Activated T-cell treated with anti-CD3 and anti-CD28 coated beads, Interleukin-2, amount 50 U/mL, for 4 hours (primary cell): ENCODE measurements around the gene CD7. TPM values are rescaled to one million over a fixed set of nuclear protein-coding genes. Genes with fewer than 3 reads are reported as not detected.
A peak's percentile ranks its signal among the peaks of the same experiment; 100 is the strongest.
"Not testable (repeated sequence)": the region's sequence is repeated elsewhere in the genome, so short reads cannot be mapped to it uniquely, and the experiment has no call there.

Source experiments
- ATAC-seq, 2 donors: fragments of 200-7000 bp; cut with Tn5 transposase; one replicate each; pipeline ENCODE4 v1.10.0; 2021
- DNase-seq: peaks from one replicate; pipeline ENCODE4 v3.0.0-alpha.2; 2020
- H3K27me3 Mint-ChIP-seq: one replicate; pipeline ENCODE4 v1.8.0; 2021; ENCODE audit warnings: low read depth, mixed read lengths
- H3K36me3 Mint-ChIP-seq: one replicate; pipeline ENCODE4 v1.8.0; 2022; ENCODE audit warnings: mixed read lengths; ENCODE audit not compliant: insufficient read depth
- H3K4me1 Mint-ChIP-seq: one replicate; pipeline ENCODE4 v1.8.0; 2021; ENCODE audit warnings: low read depth, mixed read lengths
- H3K4me3 Mint-ChIP-seq: one replicate; pipeline ENCODE4 v1.8.0; 2021; ENCODE audit warnings: mild to moderate bottlenecking, moderate library complexity, mixed read lengths
- H3K9me3 Mint-ChIP-seq: one replicate; pipeline ENCODE4 v1.8.0; 2021; ENCODE audit warnings: mixed read lengths
- total RNA-seq, 3 donors: library from RNA; stranded (reverse); gene quantifications; one replicate each; pipeline ENCODE4 v1.2.1, GENCODE V29; 2021

CD7 gene
- total RNA-seq, 3 donors from 2014 or later, result 256 to 382 (median 364) TPM

GRCh38 chr17:82351254-82351712, 33.9 kb upstream of the CD7 start:
- Mint-ChIP-seq H3K27me3 (peaks cover 8% of the 10 kb centered on the region), H3K4me1 (peaks cover 5% of the 10 kb centered on the region), H3K4me3 (no peak overlapping the region), H3K36me3 (no peaks in the 10 kb centered on the region), H3K9me3 (no peaks in the 10 kb centered on the region)
- no peak for ATAC-seq
- DNase-seq, result no peak

DNA sequence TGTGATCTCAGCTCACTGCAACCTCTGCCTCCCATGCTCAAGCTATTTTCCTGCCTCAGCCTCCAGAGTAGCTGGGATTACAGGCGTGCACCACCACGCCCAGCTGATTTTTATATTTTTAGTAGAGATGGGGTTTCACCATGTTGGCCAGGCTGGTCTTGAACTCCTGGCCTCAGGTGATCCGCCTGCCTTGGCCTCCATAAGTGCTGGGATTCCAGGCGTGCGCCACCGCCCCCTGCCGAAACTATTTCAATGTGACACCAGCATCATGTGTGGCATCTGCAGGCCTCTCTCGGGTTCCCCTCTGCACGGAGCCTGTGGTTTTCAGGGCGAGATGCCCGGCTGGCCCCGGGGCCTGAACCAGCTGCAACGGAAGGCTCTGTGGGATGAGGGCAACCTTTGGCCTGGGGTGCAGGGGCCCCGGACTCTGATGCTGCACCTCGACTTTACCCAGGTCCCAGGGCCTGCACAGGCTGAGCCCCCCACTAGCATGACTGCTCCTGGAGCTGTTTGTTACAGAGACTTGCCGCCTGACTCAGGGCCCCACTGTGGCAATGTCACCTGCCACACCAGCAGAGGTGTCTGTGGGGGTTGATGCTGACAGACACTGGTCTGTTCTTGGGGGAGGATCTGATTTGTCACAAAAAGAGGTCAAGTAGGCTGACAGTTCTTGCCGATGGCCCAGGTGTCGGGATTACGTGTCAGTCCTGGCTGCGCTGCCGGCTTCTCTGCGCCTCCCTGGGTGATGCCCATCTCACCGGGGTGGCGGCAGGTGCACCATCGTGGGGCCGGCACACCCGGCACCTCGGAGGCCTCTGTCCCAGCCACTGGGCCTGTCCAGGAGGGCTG, 33.0 kb upstream of the CD7 start:
- H3K4me3 Mint-ChIP-seq, result no peak overlapping the region
- no peaks in the 10 kb centered on the region for H3K36me3 Mint-ChIP-seq
- DNase-seq (no peak), ATAC-seq (peak in 1 of 2 donors; percentile 58)
- peaks cover 6% of the 10 kb centered on the region for H3K4me1 Mint-ChIP-seq
- H3K9me3 Mint-ChIP-seq, result no peaks in the 10 kb centered on the region
- H3K27me3 Mint-ChIP-seq, result peaks cover 6% of the 10 kb centered on the region

DNA sequence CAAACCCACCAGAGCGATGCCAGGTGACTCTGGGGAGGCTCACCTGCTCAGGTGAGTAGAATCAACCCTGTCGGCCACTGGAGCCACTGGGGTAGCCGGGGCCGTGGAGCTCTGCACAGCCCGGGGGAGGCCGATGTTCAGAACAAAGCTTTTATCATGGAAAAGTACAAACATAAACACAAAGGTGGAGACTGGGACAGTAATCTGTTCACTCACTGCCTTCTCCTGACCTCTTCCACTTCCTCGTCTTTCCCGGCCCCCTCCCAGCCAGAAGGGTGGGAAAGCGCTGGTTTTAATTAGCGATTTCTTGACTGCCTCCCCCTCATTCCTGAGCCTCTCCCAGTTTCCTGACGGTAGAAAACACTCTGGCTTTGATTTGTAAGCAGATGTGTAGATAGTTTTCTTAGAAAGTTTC, 31.9 kb upstream of the CD7 start:
- H3K4me1 Mint-ChIP-seq, result peaks cover 6% of the 10 kb centered on the region
- no peaks in the 10 kb centered on the region for H3K9me3 Mint-ChIP-seq
- H3K27me3 Mint-ChIP-seq, result peaks cover 1% of the 10 kb centered on the region

GRCh38 chr17:82348866-82349265, 31.5 kb upstream of the CD7 start:
- no peaks in the 10 kb centered on the region for H3K36me3 Mint-ChIP-seq
- no peaks in the 10 kb centered on the region for H3K9me3 Mint-ChIP-seq
- H3K4me3 Mint-ChIP-seq, result no peak overlapping the region

More for the DNA sequence above, 31.9 kb upstream of the CD7 start:
- H3K36me3 Mint-ChIP-seq, result no peaks in the 10 kb centered on the region
- no peak for ATAC-seq
- DNase-seq, result no peak
- H3K4me3 Mint-ChIP-seq, result no peak overlapping the region

GRCh38 chr17:82348434-82348833, 31.0 kb upstream of the CD7 start:
- no peaks in the 10 kb centered on the region for H3K9me3 Mint-ChIP-seq

More at GRCh38 chr17:82348866-82349265, 31.5 kb upstream of the CD7 start:
- peaks cover 1% of the 10 kb centered on the region for H3K27me3 Mint-ChIP-seq
- peaks cover 6% of the 10 kb centered on the region for H3K4me1 Mint-ChIP-seq
- ATAC-seq (no peak), DNase-seq (no peak)

GRCh38 chr17:82347994-82348393, 30.6 kb upstream of the CD7 start:
- not testable (repeated sequence) for H3K4me3 Mint-ChIP-seq

More at GRCh38 chr17:82348434-82348833, 31.0 kb upstream of the CD7 start:
- Mint-ChIP-seq H3K4me1 (peaks cover 6% of the 10 kb centered on the region), H3K27me3 (peaks cover 1% of the 10 kb centered on the region), H3K36me3 (no peaks in the 10 kb centered on the region), H3K4me3 (no peak overlapping the region)
- DNase-seq (no peak), ATAC-seq (no peak)

DNA sequence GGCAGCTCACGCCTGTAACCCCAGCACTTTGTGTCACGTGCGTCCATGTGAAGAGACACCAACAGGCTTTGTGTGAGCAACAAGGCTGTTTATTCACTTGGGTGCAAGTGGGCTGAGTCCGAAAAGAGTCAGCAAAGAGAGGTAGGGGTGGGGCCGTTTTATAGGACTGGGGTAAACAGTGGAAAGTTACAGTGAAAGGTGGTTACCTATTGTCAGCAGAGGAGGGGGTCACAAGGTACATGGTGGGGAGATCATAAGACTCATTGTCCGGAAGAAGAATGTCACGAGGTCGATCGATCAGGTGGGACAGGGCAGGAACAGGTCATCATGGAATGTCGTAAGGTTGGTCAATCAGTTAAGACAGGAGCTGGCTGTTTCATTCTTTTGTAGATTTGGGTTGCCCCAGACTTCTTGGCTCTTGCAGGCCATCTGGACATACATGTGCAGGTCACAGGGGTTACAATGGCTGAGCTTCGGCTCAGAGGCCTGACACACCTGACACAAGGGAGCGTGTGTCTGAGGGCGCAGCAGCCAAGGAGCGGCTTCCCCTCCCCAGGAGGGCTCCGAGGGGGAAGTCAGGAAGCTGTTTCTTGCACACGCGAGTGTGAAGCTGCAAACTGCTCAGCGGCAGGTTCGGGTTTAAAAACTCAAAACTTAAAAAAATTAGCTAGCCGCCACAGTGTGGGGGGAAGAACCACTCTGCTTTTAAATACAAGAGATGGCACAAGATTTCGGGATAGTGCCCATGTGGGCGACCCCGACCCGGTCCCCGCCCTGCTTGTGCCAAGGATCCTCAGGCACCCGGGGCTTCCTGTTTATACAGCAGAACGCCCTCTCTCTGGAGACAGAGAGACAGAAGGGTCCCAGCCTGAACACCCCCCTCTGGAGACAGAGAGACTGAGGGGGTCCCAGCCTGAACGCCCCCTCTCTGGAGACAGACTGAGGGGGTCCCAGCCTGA, 29.2 kb upstream of the CD7 start:
- ATAC-seq (no peak), DNase-seq (no peak)
- Mint-ChIP-seq H3K9me3 (no peaks in the 10 kb centered on the region), H3K4me1 (peaks cover 6% of the 10 kb centered on the region), H3K4me3 (no peak overlapping the region), H3K27me3 (peaks cover 1% of the 10 kb centered on the region), H3K36me3 (no peaks in the 10 kb centered on the region)

More at GRCh38 chr17:82347994-82348393, 30.6 kb upstream of the CD7 start:
- not testable (repeated sequence) for DNase-seq, ATAC-seq, H3K9me3 Mint-ChIP-seq, H3K27me3 Mint-ChIP-seq, H3K4me1 Mint-ChIP-seq, H3K36me3 Mint-ChIP-seq

DNA sequence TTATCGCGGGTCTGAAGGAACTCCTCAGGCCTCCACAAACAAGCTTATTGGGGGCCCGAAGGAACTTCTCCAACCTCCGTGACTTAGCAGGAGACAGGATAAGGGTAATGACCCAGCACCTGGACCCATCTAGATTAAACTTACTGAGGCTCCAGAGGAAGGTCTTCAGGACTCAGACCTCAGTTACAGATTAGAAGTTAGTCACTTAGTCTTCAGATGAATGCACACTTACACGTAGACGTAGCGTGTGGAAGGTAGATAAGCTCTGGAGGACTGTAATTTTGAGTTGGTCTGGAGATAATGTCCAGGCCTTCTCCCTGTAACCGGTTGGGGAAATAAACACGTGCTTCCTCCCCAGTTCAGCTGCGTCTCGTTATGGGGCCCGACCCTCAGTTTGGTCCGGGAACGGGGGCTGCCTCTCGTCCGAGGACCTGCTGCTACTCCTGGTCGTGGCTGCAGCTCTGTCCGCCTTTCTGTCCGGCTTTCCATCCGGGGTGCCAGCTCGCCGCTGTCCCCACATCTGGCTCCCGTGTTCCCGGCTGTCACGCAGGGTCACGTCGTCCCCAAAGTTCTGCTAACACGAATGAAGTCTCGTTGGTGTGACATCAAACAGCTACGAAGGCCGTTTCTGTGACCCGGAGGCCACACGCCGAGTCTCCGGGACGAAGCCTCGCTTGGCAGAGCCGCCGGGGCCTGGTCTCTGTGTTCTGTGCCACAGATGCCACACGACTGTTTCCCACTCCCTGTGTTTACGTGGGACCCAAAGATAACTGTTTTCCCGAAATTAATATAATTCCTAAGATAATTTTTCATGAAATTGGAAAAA, 28.0 kb upstream of the CD7 start:
- H3K9me3 Mint-ChIP-seq, result no peaks in the 10 kb centered on the region
- no peak for DNase-seq
- H3K36me3 Mint-ChIP-seq, result no peaks in the 10 kb centered on the region

GRCh38 chr17:82344175-82344907, 26.9 kb upstream of the CD7 start:
- ATAC-seq, result no peak
- DNase-seq, result no peak
- Mint-ChIP-seq H3K27me3 (peaks cover 1% of the 10 kb centered on the region), H3K4me1 (peaks cover 6% of the 10 kb centered on the region), H3K36me3 (no peaks in the 10 kb centered on the region), H3K9me3 (no peaks in the 10 kb centered on the region), H3K4me3 (no peak overlapping the region)

More for the DNA sequence above, 28.0 kb upstream of the CD7 start:
- no peak overlapping the region for H3K4me3 Mint-ChIP-seq
- H3K27me3 Mint-ChIP-seq, result peaks cover 1% of the 10 kb centered on the region
- no peak for ATAC-seq
- peaks cover 6% of the 10 kb centered on the region for H3K4me1 Mint-ChIP-seq

- DNase-seq (no peak), ATAC-seq (no peak)
- H3K36me3 Mint-ChIP-seq, result no peaks in the 10 kb centered on the region
- H3K4me3 Mint-ChIP-seq, result no peak overlapping the region
- H3K9me3 Mint-ChIP-seq, result no peaks in the 10 kb centered on the region
- peaks cover 12% of the 10 kb centered on the region for H3K4me1 Mint-ChIP-seq
- H3K27me3 Mint-ChIP-seq, result peaks cover 1% of the 10 kb centered on the region
These were observed 26.2 kb upstream of the CD7 start for GRCh38 chr17:82343560-82343959.

DNA sequence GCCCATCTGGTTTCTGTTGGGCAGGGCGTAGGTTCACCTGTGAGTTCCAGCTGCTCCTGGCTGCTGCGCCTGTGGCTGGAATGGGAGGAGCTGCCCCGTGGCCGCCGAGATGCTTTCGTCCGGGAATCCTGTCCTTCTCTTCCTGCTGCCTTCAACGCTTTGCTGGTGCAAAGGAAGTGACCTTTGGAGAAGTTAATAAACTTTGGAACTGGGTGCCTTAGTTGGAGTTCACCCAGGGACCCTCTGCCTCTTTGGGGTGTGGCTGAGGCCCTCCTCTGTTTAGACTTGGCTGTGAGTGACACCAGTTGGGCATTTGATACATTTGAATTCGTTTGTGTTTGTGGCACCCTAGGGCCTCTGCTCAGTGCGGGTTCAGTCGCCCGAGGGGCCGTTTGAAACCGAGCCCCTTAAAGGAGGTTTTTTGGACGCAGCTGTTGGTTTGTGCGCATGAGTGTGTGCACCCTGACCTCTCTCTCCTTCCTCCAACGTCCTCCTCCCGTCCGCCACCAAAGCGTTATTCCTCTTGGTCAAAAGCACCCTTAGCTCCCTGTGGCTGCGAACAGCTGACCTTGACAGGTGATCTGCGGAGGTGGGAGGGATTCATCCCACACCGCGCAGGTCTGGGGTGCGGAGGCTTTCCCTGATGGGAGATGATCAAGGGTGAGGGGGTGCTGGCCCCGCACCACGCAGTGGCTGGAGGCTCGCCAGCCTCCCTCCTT, 25.1 kb upstream of the CD7 start:
- H3K36me3 Mint-ChIP-seq, result no peaks in the 10 kb centered on the region
- DNase-seq (no peak), ATAC-seq (no peak)
- H3K9me3 Mint-ChIP-seq, result no peaks in the 10 kb centered on the region
- H3K27me3 Mint-ChIP-seq, result no peaks in the 10 kb centered on the region
- peaks cover 12% of the 10 kb centered on the region for H3K4me1 Mint-ChIP-seq
- no peak overlapping the region for H3K4me3 Mint-ChIP-seq

- Mint-ChIP-seq H3K4me3 (no peak overlapping the region), H3K9me3 (no peaks in the 10 kb centered on the region), H3K27me3 (no peaks in the 10 kb centered on the region), H3K4me1 (peaks cover 15% of the 10 kb centered on the region), H3K36me3 (no peaks in the 10 kb centered on the region)
- DNase-seq (no peak), ATAC-seq (no peak)
These were observed 22.5 kb upstream of the CD7 start for GRCh38 chr17:82339634-82340580.
